ENCODE results near the gene IARS2. TPM values are rescaled to one million over a fixed set of nuclear protein-coding genes. Genes with fewer than 3 reads are reported as not detected.
"Not testable (repeated sequence)": the region's sequence is repeated elsewhere in the genome, so short reads cannot be mapped to it uniquely, and the experiment has no call there.

The IARS2 gene
- total RNA-seq, 2 experiments from 2014 or later, result 50.3 to 59.4 TPM

DNA sequence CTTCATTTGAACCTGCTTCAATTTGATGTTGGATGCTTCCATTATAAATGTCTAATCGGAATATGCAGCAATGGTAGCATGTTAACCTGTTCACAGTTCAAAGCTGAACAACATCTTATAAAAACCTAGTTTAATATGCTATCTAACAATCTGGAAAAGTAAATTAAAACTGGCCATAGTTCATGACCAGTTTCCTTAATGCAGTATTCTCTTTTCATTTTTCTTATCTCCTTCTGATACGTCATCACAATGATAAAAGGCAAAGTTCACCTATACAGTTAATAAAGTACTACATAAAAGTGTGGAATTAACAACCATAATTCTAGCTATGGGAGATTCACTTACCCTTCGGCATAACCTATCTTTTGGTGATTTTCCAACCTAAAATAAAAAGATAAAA lies 65.1 kb downstream of the IARS2 start:
- H3K27ac Mint-ChIP-seq, result no peak overlapping the region
- peaks cover 23% of the 10 kb centered on the region for H3K4me1 Mint-ChIP-seq
- no peaks in the 10 kb centered on the region for H3K27me3 Mint-ChIP-seq
- CTCF ChIA-PET, result no interaction called here
- DNase-seq (no peak), ATAC-seq (no peak)
- no peaks in the 10 kb centered on the region for H3K9me3 Mint-ChIP-seq (ENCODE audit: low read depth)
- no peak overlapping the region for H3K4me3 Mint-ChIP-seq
- H3K36me3 Mint-ChIP-seq, result peaks cover 47% of the 10 kb centered on the region

DNA sequence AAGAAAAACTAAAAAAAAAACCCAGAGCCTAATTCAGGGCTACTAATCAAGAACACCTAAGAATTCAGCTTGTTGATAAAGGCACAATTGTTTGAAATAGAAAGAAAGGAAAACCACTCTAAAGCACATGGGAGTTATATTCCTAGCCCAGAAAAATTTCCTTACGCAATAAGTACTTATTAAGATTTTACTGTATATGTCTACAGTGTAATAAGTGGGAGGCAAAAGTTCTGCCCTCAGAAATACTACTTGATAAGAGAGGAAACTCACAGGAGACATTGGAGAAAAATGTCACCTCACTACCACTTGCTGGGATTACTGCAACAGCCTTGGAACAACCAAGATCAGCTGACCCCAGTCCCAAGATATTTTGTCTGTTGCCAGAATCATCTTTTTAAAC lies 66.1 kb downstream of the IARS2 start:
- DNase-seq (no peak), ATAC-seq (no peak)
- Mint-ChIP-seq H3K9me3 (ENCODE audit: low read depth) (no peaks in the 10 kb centered on the region), H3K4me3 (no peak overlapping the region), H3K4me1 (peaks cover 23% of the 10 kb centered on the region), H3K27ac (no peak overlapping the region), H3K36me3 (peaks cover 43% of the 10 kb centered on the region), H3K27me3 (no peaks in the 10 kb centered on the region)
- CTCF ChIA-PET, result no interaction called here

- CTCF ChIA-PET, result interaction anchor here (1.0 kb wide), 1 partner anchor 51 kb away, joined by 3 read pairs; no protein-coding TSS in a partner anchor
- no peaks in the 10 kb centered on the region for H3K9me3 Mint-ChIP-seq (ENCODE audit: low read depth)
- no peak overlapping the region for H3K4me3 Mint-ChIP-seq
- DNase-seq, result no peak
- peaks cover 34% of the 10 kb centered on the region for H3K36me3 Mint-ChIP-seq
- ATAC-seq, result no peak
- no peaks in the 10 kb centered on the region for H3K27me3 Mint-ChIP-seq
- H3K27ac Mint-ChIP-seq, result no peak overlapping the region
- peaks cover 6% of the 10 kb centered on the region for H3K4me1 Mint-ChIP-seq
Observed at GRCh38 chr1:220164116-220164515, 70.2 kb downstream of the IARS2 start.

DNA sequence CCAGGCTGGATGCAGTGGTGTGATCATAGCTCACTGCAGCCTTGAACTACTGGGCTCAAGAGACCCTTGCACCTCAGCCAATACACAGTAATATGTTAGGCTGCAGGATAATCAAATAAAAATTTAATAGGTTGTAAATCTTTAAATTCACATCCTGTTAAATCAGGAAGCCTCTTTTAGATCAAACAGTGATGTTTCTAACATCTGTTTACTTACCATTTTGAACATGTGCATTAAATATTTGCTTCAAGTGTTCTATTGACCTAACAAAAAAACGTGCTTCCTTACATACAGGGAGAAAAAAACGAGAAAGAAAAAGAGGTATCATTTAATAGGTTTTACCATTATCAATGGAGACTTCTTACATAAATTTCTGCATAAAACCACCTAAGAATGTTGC lies 70.6 kb downstream of the IARS2 start:
- DNase-seq (no peak), ATAC-seq (no peak)
- H3K9me3 Mint-ChIP-seq (ENCODE audit: low read depth), result no peaks in the 10 kb centered on the region
- peaks cover 37% of the 10 kb centered on the region for H3K36me3 Mint-ChIP-seq
- no peak overlapping the region for H3K4me3 Mint-ChIP-seq
- H3K27ac Mint-ChIP-seq, result no peak overlapping the region
- CTCF ChIA-PET, result no interaction called here
- H3K27me3 Mint-ChIP-seq, result no peaks in the 10 kb centered on the region
- peaks cover 6% of the 10 kb centered on the region for H3K4me1 Mint-ChIP-seq

DNA sequence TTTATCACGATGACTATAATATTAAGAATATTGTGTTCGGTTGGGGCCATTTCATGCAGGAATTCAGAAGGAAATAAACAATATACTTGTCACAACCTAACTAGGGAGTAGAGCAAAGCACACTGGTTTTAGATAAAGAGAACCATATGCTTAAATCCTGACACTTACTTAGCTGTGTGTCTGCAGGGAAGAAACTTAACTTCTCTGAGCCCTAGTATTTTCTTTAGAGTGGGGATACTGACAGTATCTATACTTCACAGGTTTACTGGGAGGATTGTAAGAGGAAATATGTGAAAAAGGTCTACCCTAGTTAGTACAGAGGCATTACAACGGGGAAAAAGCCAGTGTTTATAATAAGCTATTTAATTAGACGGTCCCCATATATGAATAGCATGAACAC lies 72.9 kb downstream of the IARS2 start:
- H3K4me3 Mint-ChIP-seq, result no peak overlapping the region
- CTCF ChIA-PET, result interaction anchor here (1.4 kb wide), 1 partner anchor 9 kb away, joined by 3 read pairs; no protein-coding TSS in a partner anchor
- H3K4me1 Mint-ChIP-seq, result no peaks in the 10 kb centered on the region
- H3K9me3 Mint-ChIP-seq (ENCODE audit: low read depth), result no peaks in the 10 kb centered on the region
- H3K36me3 Mint-ChIP-seq, result peaks cover 41% of the 10 kb centered on the region
- no peak for ATAC-seq
- H3K27ac Mint-ChIP-seq, result no peak overlapping the region
- no peaks in the 10 kb centered on the region for H3K27me3 Mint-ChIP-seq
- DNase-seq, result no peak

DNA sequence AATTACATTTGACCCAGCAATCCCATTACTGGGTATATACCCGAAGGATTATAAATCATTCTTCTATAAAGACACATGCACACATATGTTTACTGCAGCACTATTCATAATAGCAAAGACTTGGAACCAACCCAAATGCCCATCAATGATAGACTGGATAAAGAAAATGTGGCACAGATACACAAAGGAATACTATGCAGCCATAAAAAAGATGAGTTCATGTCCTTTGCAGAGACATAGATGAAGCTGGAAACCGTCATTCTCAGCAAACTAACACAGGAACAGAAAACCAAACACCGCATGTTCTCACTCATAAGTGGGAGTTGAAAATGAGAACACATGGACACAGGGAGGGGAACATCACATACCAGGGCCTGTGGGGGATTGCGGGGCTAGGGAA lies 76.0 kb downstream of the IARS2 start:
- H3K4me1 Mint-ChIP-seq; CTCF ChIA-PET; H3K27me3 Mint-ChIP-seq; DNase-seq; H3K27ac Mint-ChIP-seq; ATAC-seq; H3K9me3 Mint-ChIP-seq (ENCODE audit: low read depth); H3K4me3 Mint-ChIP-seq: not testable (repeated sequence)
- peaks cover 44% of the 10 kb centered on the region for H3K36me3 Mint-ChIP-seq

GRCh38 chr1:220170836-220171526 lies 77.0 kb downstream of the IARS2 start:
- CTCF ChIA-PET, result no interaction called here
- DNase-seq, result no peak
- H3K36me3 Mint-ChIP-seq, result peaks cover 45% of the 10 kb centered on the region
- no peak overlapping the region for H3K4me3 Mint-ChIP-seq
- no peaks in the 10 kb centered on the region for H3K4me1 Mint-ChIP-seq
- H3K27ac Mint-ChIP-seq, result no peak overlapping the region
- H3K9me3 Mint-ChIP-seq (ENCODE audit: low read depth), result no peaks in the 10 kb centered on the region
- no peak for ATAC-seq
- H3K27me3 Mint-ChIP-seq, result no peaks in the 10 kb centered on the region

- CTCF ChIA-PET, result interaction anchor here (2.4 kb wide), 1 partner anchor 13 kb away, joined by 9 read pairs; no protein-coding TSS in a partner anchor
- no peaks in the 10 kb centered on the region for H3K9me3 Mint-ChIP-seq (ENCODE audit: low read depth)
- DNase-seq, result no peak
- no peak overlapping the region for H3K4me3 Mint-ChIP-seq
- no peak for ATAC-seq
- no peaks in the 10 kb centered on the region for H3K4me1 Mint-ChIP-seq
- H3K27ac Mint-ChIP-seq, result no peak overlapping the region
- no peaks in the 10 kb centered on the region for H3K27me3 Mint-ChIP-seq
- peaks cover 49% of the 10 kb centered on the region for H3K36me3 Mint-ChIP-seq
Observed at GRCh38 chr1:220176540-220176939, 82.6 kb downstream of the IARS2 start.

DNA sequence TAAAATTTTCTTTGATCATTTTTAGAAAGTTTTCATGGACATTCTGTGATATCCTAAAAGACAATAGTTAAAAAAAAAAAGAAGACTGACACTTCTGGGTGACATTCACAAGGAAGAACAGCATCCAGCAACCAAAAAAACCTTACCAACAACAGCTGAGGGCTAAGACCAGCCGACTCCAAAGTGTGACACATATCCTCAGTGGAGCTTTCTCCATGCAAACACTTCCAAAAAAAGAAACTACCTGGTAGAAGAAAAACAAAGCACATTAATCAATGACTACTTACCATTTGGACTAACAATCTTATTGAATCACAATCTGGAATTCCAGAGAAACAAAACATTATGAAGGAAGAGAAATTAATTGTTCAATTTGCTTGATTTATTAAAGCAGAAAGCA lies 88.2 kb downstream of the IARS2 start:
- no peaks in the 10 kb centered on the region for H3K27me3 Mint-ChIP-seq
- H3K36me3 Mint-ChIP-seq, result peaks cover 37% of the 10 kb centered on the region
- H3K9me3 Mint-ChIP-seq (ENCODE audit: low read depth), result no peaks in the 10 kb centered on the region
- CTCF ChIA-PET, result no interaction called here
- DNase-seq (no peak), ATAC-seq (no peak)
- no peaks in the 10 kb centered on the region for H3K4me1 Mint-ChIP-seq
- no peak overlapping the region for H3K27ac Mint-ChIP-seq
- H3K4me3 Mint-ChIP-seq, result no peak overlapping the region

GRCh38 chr1:220182656-220183055 lies 88.7 kb downstream of the IARS2 start:
- H3K4me3 Mint-ChIP-seq, result no peak overlapping the region
- CTCF ChIA-PET, result no interaction called here
- no peak for ATAC-seq

DNA sequence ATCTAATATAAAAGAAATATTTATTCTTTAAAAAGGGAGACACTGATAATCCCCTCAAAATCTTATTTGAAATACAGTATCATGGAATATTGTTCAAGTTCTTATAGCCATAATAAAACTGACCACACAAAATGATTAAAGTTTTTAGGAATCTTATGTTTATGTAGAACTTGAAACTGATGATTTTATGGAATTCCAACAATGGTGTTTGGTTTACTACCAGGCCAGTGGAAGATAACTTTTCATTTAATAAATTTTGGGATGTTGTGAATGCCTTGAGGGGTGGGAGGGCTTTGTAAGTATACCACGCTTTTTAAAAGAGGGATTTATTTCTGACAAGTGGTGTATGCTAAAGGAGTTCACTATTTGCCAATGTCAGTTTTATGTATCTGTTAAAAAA lies 90.6 kb downstream of the IARS2 start:
- Mint-ChIP-seq H3K27me3 (no peaks in the 10 kb centered on the region), H3K4me1 (no peaks in the 10 kb centered on the region)
- CTCF ChIA-PET, result interaction anchor here (1.3 kb wide), 1 partner anchor 72 kb away, joined by 3 read pairs; no protein-coding TSS in a partner anchor

More at GRCh38 chr1:220182656-220183055, 88.7 kb downstream of the IARS2 start:
- Mint-ChIP-seq H3K27me3 (no peaks in the 10 kb centered on the region), H3K36me3 (peaks cover 33% of the 10 kb centered on the region), H3K27ac (no peak overlapping the region), H3K9me3 (ENCODE audit: low read depth) (no peaks in the 10 kb centered on the region), H3K4me1 (no peaks in the 10 kb centered on the region)
- DNase-seq, result no peak

DNA sequence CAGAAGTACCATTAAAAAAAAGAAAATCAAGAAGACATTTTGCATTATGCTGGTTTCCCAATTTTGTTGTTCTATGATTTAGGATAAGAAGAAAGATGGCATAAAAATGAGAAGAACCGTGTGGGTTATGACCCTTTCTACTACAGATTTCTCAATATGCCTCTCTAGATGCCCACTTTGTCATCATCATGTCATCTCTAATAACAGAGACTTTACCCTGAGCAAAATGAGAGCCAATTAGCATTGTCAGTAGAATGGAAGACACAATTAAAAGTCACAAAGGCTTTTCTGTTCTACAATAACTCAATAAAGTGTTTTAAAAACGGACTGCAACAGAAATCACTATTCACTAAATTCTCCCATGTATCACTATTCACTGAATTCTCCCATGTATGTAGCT lies 92.8 kb downstream of the IARS2 start:
- CTCF ChIA-PET, result interaction anchor here (1.7 kb wide), 1 partner anchor 84 kb away, joined by 3 read pairs; no protein-coding TSS in a partner anchor
- no peak overlapping the region for H3K27ac Mint-ChIP-seq
- H3K4me1 Mint-ChIP-seq, result no peaks in the 10 kb centered on the region
- no peak overlapping the region for H3K4me3 Mint-ChIP-seq
- peaks cover 18% of the 10 kb centered on the region for H3K36me3 Mint-ChIP-seq
- no peak for DNase-seq
- H3K9me3 Mint-ChIP-seq (ENCODE audit: low read depth), result no peaks in the 10 kb centered on the region
- H3K27me3 Mint-ChIP-seq, result no peaks in the 10 kb centered on the region
- no peak for ATAC-seq

More for the DNA sequence above, 90.6 kb downstream of the IARS2 start:
- ATAC-seq (no peak), DNase-seq (no peak)
- Mint-ChIP-seq H3K27ac (no peak overlapping the region), H3K9me3 (ENCODE audit: low read depth) (no peaks in the 10 kb centered on the region), H3K4me3 (no peak overlapping the region), H3K36me3 (peaks cover 30% of the 10 kb centered on the region)

- ATAC-seq (no peak), DNase-seq (no peak)
- Mint-ChIP-seq H3K9me3 (ENCODE audit: low read depth) (no peaks in the 10 kb centered on the region), H3K36me3 (peaks cover 21% of the 10 kb centered on the region), H3K27ac (no peak overlapping the region), H3K4me3 (no peak overlapping the region), H3K27me3 (no peaks in the 10 kb centered on the region), H3K4me1 (no peaks in the 10 kb centered on the region)
- CTCF ChIA-PET, result interaction anchor here (1.0 to 1.7 kb wide), 3 partner anchors 28 to 82 kb away, joined by 3 read pairs; no protein-coding TSS in a partner anchor
Observed at GRCh38 chr1:220188538-220188937, 94.6 kb downstream of the IARS2 start.

- no peak overlapping the region for H3K27ac Mint-ChIP-seq
- H3K27me3 Mint-ChIP-seq, result no peaks in the 10 kb centered on the region
- DNase-seq (no peak), ATAC-seq (no peak)
- no peaks in the 10 kb centered on the region for H3K4me1 Mint-ChIP-seq
- CTCF ChIA-PET, result interaction anchor here (1.0 to 1.7 kb wide), 9 partner anchors 12 to 544 kb away, joined by 3 to 9 read pairs (median 3); no protein-coding TSS in a partner anchor
- H3K9me3 Mint-ChIP-seq (ENCODE audit: low read depth), result no peaks in the 10 kb centered on the region
- H3K36me3 Mint-ChIP-seq, result peaks cover 23% of the 10 kb centered on the region
- no peak overlapping the region for H3K4me3 Mint-ChIP-seq
Observed at GRCh38 chr1:220189750-220190347, 95.9 kb downstream of the IARS2 start.
